Chondrocyte (in vitro differentiated cells): Measurements from ENCODE around the gene LMBR1L. TPM values are rescaled to one million over a fixed set of nuclear protein-coding genes. Genes with fewer than 3 reads are reported as not detected.
"Not testable (repeated sequence)": the region's sequence is repeated elsewhere in the genome, so short reads cannot be mapped to it uniquely, and the experiment has no call there.

Source experiments
- DNase-seq: peaks from one replicate; pipeline ENCODE4 v3.0.0; 2021; ENCODE audit warnings: mixed read lengths, low spot score
- H3K27ac Mint-ChIP-seq: one replicate; pipeline ENCODE4 v1.8.0; 2021; ENCODE audit warnings: mild to moderate bottlenecking, moderate library complexity, mixed read lengths; ENCODE audit not compliant: unreplicated experiment
- H3K27me3 Mint-ChIP-seq: 2 replicates; pipeline ENCODE4 v1.8.0; 2021; ENCODE audit warnings: low read depth, mixed read lengths
- H3K36me3 Mint-ChIP-seq: 2 replicates; pipeline ENCODE4 v1.8.0; 2021; ENCODE audit warnings: low read depth, mixed read lengths
- H3K4me1 Mint-ChIP-seq: 2 replicates; pipeline ENCODE4 v1.8.0; 2021; ENCODE audit warnings: low read depth, mild to moderate bottlenecking, mixed read lengths
- H3K4me3 Mint-ChIP-seq: one replicate; pipeline ENCODE4 v1.8.0; 2021; ENCODE audit warnings: mild to moderate bottlenecking, moderate library complexity, mixed read lengths; ENCODE audit not compliant: unreplicated experiment
- H3K9me3 Mint-ChIP-seq: 2 replicates; pipeline ENCODE4 v1.8.0; 2021; ENCODE audit warnings: low read depth, mixed read lengths
- total RNA-seq: library from RNA; stranded (reverse); gene quantifications from 3 replicates; pipeline ENCODE4 v1.2.1, GENCODE V29; 2021
- TF ChIP-seq, protein P1 (sequence below): fragments of 200-600 bp; sonication (generic); IDR thresholded peaks from 2 replicates; pipeline ENCODE4 v1.5.0; 2021; ENCODE audit warnings: antibody characterized with exemption, mild to moderate bottlenecking, moderate library complexity

The LMBR1L gene
- total RNA-seq, 1 donor from 2014 or later, result 46.9 TPM

DNA sequence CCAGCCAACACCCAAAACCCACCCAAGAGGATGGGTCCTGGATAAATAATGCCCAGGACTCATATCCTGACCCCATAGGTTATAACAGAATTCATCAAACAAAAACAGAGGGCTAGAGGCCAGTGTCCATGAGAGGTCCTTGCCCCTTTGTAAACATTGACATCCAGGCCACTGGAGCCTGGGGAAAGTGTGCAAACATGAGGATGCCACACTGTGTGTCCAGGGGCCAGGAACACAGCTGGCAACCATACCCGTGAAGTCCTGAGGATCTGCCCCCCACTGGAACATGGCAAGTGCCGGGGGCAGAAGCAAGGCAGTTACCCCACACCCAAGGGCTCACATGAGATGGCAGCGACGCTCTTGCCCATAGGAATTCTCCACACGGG is 45.9 kb downstream of the LMBR1L start:
- no peak for DNase-seq
- no peak overlapping the region for H3K27ac Mint-ChIP-seq
- H3K27me3 Mint-ChIP-seq, result no peaks in the 10 kb centered on the region
- no peak overlapping the region for H3K4me3 Mint-ChIP-seq
- H3K36me3 Mint-ChIP-seq, result no peaks in the 10 kb centered on the region
- no peaks in the 10 kb centered on the region for H3K9me3 Mint-ChIP-seq
- H3K4me1 Mint-ChIP-seq, result peaks cover 21% of the 10 kb centered on the region
- TF ChIP-seq, protein P1, sequence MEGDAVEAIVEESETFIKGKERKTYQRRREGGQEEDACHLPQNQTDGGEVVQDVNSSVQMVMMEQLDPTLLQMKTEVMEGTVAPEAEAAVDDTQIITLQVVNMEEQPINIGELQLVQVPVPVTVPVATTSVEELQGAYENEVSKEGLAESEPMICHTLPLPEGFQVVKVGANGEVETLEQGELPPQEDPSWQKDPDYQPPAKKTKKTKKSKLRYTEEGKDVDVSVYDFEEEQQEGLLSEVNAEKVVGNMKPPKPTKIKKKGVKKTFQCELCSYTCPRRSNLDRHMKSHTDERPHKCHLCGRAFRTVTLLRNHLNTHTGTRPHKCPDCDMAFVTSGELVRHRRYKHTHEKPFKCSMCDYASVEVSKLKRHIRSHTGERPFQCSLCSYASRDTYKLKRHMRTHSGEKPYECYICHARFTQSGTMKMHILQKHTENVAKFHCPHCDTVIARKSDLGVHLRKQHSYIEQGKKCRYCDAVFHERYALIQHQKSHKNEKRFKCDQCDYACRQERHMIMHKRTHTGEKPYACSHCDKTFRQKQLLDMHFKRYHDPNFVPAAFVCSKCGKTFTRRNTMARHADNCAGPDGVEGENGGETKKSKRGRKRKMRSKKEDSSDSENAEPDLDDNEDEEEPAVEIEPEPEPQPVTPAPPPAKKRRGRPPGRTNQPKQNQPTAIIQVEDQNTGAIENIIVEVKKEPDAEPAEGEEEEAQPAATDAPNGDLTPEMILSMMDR, result no peak

DNA sequence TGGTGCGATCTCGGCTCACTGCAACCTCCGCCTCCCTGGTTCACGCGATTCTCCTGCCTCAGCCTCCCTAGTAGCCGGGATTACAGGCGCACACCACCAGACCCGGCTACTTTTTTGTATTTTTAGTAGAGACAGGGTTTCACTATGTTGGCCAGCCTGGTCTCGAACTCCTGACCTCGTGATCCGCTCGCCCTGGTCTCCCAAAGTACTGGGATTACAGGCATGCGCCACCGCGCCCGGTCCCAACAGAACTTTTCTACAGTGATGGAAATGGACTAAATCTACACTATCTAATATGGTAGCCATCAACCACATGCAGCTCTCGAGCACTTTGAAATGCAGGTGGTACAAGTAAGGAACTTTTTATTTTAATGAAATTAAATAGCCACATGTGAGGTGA is 48.7 kb downstream of the LMBR1L start:
- H3K4me1 Mint-ChIP-seq, result peaks cover 34% of the 10 kb centered on the region
- peak; percentile 52 for DNase-seq
- not testable (repeated sequence) for H3K4me3 Mint-ChIP-seq, H3K9me3 Mint-ChIP-seq, H3K27ac Mint-ChIP-seq, H3K36me3 Mint-ChIP-seq, H3K27me3 Mint-ChIP-seq

DNA sequence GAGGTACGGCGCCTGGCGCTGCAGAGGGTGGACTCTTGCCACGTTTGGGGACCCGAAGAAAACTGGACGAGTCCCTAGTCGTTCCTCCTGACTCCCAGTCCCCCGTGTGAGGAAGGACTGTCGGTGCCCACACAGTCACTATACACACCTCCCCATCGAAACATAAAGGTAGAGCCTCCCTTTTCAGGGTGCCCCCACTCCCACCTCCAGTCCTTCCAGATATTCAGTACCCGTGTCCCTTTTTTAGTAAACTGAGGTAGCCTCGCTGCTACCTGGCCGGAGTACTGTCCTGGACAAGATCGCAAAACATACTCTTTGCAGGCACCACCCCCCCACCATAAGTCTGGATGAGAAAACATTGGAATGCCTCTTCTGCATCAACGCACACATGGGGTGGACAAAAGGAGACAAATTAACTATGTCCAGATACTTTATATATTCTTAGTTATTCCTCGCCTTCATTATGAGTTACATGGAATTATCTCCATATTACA is 49.4 kb downstream of the LMBR1L start:
- no peaks in the 10 kb centered on the region for H3K27me3 Mint-ChIP-seq
- DNase-seq, result no peak
- H3K27ac Mint-ChIP-seq, result peak overlapping the region; percentile 97
- no peaks in the 10 kb centered on the region for H3K9me3 Mint-ChIP-seq
- H3K36me3 Mint-ChIP-seq, result peaks cover 2% of the 10 kb centered on the region
- TF ChIP-seq, protein P1, result no peak
- peak overlapping the region; percentile 95 for H3K4me3 Mint-ChIP-seq
- peaks cover 41% of the 10 kb centered on the region for H3K4me1 Mint-ChIP-seq

GRCh38 chr12:49060237-49061156 is 50.1 kb downstream of the LMBR1L start, which contains the start of gene KMT2D:
TSS of gene KMT2D (minus strand) at chr12:49060794. CDS start at chr12:49055324, 5,470 bp downstream.
- H3K27ac Mint-ChIP-seq, result peak within 1 kb of the TSS; percentile 97
- TF ChIP-seq, protein P1, result peak; percentile 70
- H3K36me3 Mint-ChIP-seq, result peaks cover 2% of the 10 kb centered on the region
- no peaks in the 10 kb centered on the region for H3K27me3 Mint-ChIP-seq
- H3K4me3 Mint-ChIP-seq, result peak within 1 kb of the TSS; percentile 95
- peak; percentile 97 for DNase-seq
- H3K4me1 Mint-ChIP-seq, result peaks cover 48% of the 10 kb centered on the region
- no peaks in the 10 kb centered on the region for H3K9me3 Mint-ChIP-seq

- DNase-seq, result no peak
- Mint-ChIP-seq H3K4me1 (peaks cover 57% of the 10 kb centered on the region), H3K27me3 (no peaks in the 10 kb centered on the region), H3K4me3 (peak overlapping the region; percentile 95), H3K9me3 (no peaks in the 10 kb centered on the region), H3K36me3 (peaks cover 8% of the 10 kb centered on the region), H3K27ac (peak overlapping the region; percentile 93)
- TF ChIP-seq, protein P1, result no peak
Observed at GRCh38 chr12:49059299-49060171, 51.1 kb downstream of the LMBR1L start.
